ENCODE measurements around the gene SPTBN2.
A peak's percentile ranks its signal among the peaks of the same experiment; 100 is the strongest.
"Not testable (repeated sequence)": the region's sequence is repeated elsewhere in the genome, so short reads cannot be mapped to it uniquely, and the experiment has no call there.

Gene SPTBN2

DNA sequence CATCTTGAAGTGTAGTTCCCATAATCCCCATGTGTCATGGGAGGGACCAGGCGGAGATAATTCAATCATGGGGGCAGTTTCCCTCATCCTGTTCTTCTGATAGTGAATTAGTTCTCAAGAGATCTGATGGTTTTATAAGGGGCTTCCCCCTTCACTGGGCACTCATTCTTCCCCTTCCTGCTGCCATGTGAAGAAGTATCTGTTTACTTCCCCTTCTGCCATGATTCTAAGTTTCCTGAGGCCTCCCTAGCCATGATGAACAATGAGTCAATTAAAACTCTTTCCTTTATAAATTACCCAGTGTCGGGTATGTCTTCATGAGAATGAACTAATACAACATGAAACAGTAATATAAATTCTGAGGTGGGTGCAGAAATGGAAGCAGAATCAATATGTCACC lies 12.1 kb upstream of the SPTBN2 start:
- no peak for ATAC-seq (replicated peaks; ENCODE audit: extremely low read depth, poor library complexity, severe bottlenecking)
- Mint-ChIP-seq H3K4me1 (peaks cover 6% of the 10 kb centered on the region), H3K27me3 (peaks cover 9% of the 10 kb centered on the region), H3K4me3 (no peak overlapping the region), H3K36me3 (ENCODE audit: insufficient read depth) (peaks cover 7% of the 10 kb centered on the region), H3K9me3 (peaks cover 4% of the 10 kb centered on the region), H3K27ac (ENCODE audit: low read depth) (no peak overlapping the region)
- DNase-seq (ENCODE audit: low spot score in 2 of 2) = no peak

DNA sequence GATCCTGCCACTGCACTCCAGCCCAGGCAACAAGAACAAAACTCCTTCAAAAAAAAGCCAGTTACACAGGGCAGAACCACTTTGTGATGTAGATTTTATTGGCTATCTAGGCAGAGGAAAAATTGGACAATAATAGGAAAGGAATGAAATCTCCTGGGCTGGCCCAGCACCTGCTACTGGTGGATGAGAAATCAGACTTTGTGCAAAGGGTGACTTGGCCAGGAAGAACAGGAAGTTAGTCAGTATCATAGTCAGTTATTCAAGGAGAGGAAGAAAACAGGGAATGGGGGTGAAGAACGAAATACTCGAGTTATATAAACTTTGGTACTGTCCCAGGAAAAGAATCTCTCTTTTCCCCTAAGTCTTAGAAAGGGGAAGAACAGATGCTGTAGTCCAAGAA lies 11.0 kb upstream of the SPTBN2 start:
- DNase-seq (ENCODE audit: low spot score in 2 of 2) = no peak
- H3K9me3 Mint-ChIP-seq = peaks cover 4% of the 10 kb centered on the region

DNA sequence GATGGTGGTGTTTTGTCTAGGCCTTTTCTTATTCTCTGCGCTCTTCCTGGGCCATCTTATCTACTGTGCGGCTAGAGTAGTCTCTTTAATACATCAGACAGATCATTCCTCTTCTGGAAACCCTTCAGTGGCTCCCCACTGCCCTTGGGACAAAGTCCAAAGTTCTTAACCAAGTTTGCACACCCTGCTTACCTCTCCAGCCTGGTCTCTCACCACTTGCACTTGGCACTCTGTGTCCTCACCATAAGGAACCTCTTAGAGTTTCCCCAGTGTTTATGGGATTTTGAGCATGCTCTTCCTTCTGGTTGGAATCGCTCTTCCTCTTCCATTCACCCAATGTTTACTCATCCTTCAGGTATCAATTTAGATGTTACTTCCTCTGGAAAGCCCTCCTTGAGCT lies 5.2 kb upstream of the SPTBN2 start:
- Mint-ChIP-seq H3K4me1 (no peaks in the 10 kb centered on the region), H3K36me3 (ENCODE audit: insufficient read depth) (no peaks in the 10 kb centered on the region)

More for the DNA sequence above, 11.0 kb upstream of the SPTBN2 start:
- no peak overlapping the region for H3K4me3 Mint-ChIP-seq
- peaks cover 5% of the 10 kb centered on the region for H3K4me1 Mint-ChIP-seq
- H3K27me3 Mint-ChIP-seq = peaks cover 9% of the 10 kb centered on the region
- H3K27ac Mint-ChIP-seq (ENCODE audit: low read depth) = no peak overlapping the region
- no peak for ATAC-seq (replicated peaks; ENCODE audit: extremely low read depth, poor library complexity, severe bottlenecking)
- peaks cover 7% of the 10 kb centered on the region for H3K36me3 Mint-ChIP-seq (ENCODE audit: insufficient read depth)

DNA sequence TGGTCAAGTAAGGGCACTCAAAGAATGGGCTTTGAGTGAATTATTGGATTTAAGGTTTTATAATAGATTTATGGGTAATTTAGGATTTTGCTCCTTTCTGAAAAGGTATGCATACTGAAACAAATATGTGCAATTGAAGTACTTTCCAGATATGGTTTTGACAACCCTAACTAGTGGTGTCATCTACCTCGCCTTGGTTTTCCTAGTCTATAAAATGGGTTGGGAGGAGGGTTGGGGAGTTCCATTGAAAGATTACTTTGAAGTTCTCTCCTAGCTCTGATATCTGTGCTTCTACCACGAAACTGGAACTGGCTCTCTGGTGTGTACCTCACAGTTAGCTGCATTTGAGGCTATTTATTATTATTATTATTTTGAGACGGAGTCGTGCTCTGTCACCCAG lies 431 bp upstream of the SPTBN2 start:
- H3K36me3 Mint-ChIP-seq (ENCODE audit: insufficient read depth) = peaks cover 3% of the 10 kb centered on the region
- H3K9me3 Mint-ChIP-seq = no peaks in the 10 kb centered on the region
- H3K4me1 Mint-ChIP-seq = peaks cover 16% of the 10 kb centered on the region
- no peak for DNase-seq (ENCODE audit: low spot score in 2 of 2)
- no peak overlapping the region for H3K4me3 Mint-ChIP-seq
- H3K27me3 Mint-ChIP-seq = peaks cover 78% of the 10 kb centered on the region
- no peak for ATAC-seq (replicated peaks; ENCODE audit: extremely low read depth, poor library complexity, severe bottlenecking)
- H3K27ac Mint-ChIP-seq (ENCODE audit: low read depth) = no peak overlapping the region

More for the DNA sequence above, 5.2 kb upstream of the SPTBN2 start:
- H3K27ac Mint-ChIP-seq (ENCODE audit: low read depth) = no peak overlapping the region
- no peaks in the 10 kb centered on the region for H3K9me3 Mint-ChIP-seq
- H3K4me3 Mint-ChIP-seq = no peak overlapping the region
- ATAC-seq (replicated peaks; ENCODE audit: extremely low read depth, poor library complexity, severe bottlenecking) (no peak), DNase-seq (ENCODE audit: low spot score in 2 of 2) (no peak)
- H3K27me3 Mint-ChIP-seq = peaks cover 53% of the 10 kb centered on the region

DNA sequence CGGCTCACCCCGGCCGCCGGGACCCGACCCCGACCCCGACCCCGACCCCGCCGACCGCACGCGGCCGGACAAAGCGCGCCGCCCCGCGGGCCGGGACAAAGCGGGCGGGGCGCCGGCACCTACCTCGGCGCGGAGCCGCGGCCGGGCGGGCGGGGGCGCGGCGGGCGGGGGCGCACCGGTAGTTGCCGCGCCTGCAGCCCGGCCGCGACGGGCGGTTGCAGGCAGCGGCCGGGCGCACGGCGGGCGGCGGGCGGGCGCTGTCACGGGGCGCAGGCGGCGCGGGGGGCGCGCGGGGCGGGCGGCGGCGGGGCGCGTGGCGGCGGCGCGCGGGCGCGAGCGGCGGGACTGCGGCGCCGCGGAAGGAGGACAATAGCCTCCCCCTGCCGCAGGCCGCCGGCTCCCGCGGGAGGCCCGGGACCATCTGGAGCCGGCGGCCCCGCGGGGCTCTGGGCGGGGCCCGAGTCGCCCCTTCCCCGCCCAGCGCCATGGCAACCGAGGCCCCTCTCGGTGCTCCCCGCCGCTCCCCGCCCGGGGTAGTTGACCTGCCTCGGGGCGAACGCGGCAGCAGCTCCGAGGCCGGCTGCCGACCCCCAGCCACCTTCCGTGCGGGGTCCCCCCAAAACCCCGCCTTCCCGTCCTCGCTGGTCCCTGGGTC lies 851 bp downstream of the SPTBN2 start:
- peak overlapping the region; percentile 68 for H3K27ac Mint-ChIP-seq (ENCODE audit: low read depth)
- DNase-seq (ENCODE audit: low spot score in 2 of 2) (no peak), ATAC-seq (replicated peaks; ENCODE audit: extremely low read depth, poor library complexity, severe bottlenecking) (no peak)
- H3K36me3 Mint-ChIP-seq (ENCODE audit: insufficient read depth) = peaks cover 3% of the 10 kb centered on the region
- H3K9me3 Mint-ChIP-seq = no peaks in the 10 kb centered on the region
- H3K27me3 Mint-ChIP-seq = peaks cover 65% of the 10 kb centered on the region
- peak overlapping the region; percentile 77 for H3K4me3 Mint-ChIP-seq
- peaks cover 16% of the 10 kb centered on the region for H3K4me1 Mint-ChIP-seq

DNA sequence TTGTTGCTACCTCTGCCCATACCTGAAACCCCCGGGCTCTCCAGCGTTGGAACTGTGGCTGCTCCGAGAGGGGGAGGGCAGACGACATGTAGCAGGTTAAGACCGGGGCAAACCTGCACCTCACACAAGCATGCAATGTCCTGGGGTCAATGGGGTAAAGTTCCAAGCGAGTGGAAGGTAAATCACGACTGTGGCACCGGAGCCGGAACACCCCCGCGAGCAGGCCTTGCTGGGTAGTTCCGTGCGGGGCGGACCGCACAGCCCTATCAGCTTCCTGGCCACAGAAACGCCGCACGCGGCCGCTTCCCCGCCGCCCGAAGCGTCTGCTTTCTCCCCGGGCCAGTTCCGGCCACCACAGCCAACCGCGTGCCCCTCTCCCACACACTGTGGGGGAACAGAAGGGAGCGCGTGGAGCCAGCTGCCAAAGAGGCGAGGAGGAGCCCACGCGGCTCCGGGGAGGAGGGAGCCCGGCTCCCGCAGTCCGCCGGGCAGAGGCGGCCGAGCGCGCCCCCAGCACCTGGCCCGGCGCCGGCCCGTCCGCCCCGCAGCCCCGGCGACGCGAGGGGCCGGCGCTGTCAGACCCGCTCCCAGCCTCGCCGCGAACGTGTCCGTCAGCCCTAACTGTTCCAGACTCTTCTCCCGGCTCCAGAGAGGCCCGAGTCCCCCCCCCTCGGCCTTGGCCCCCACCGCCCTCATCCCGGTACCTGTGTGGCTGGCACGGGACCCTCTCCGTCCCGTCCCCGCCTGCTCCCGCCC lies 1.6 kb downstream of the SPTBN2 start:
- H3K4me1 Mint-ChIP-seq = peaks cover 16% of the 10 kb centered on the region
- DNase-seq (ENCODE audit: low spot score in 2 of 2) (no peak), ATAC-seq (replicated peaks; ENCODE audit: extremely low read depth, poor library complexity, severe bottlenecking) (peak; percentile 28)
- H3K27me3 Mint-ChIP-seq = peaks cover 58% of the 10 kb centered on the region
- H3K36me3 Mint-ChIP-seq (ENCODE audit: insufficient read depth) = peaks cover 3% of the 10 kb centered on the region
- no peak overlapping the region for H3K27ac Mint-ChIP-seq (ENCODE audit: low read depth)
- H3K9me3 Mint-ChIP-seq = no peaks in the 10 kb centered on the region
- H3K4me3 Mint-ChIP-seq = peak overlapping the region; percentile 42

DNA sequence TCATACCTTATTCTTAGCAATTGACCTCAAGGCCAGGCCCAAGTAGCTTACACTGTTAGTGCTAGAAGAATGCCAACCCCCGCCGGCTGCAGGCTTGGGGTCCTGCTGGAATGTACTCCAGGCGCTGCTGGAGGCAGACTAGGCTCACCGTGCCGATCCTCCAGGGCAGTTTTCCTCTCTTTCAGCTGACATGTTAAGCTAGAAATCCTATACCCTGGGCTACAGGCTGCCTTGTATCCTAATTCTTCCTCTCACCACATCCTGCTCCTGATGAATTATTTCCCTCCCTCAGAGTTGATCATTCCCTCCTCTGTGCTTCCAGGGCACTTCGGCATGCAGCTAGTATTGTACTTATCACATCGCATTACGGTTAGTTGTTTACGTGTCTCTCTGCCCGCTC lies 3.4 kb downstream of the SPTBN2 start:
- no peaks in the 10 kb centered on the region for H3K9me3 Mint-ChIP-seq
- no peak overlapping the region for H3K27ac Mint-ChIP-seq (ENCODE audit: low read depth)
- ATAC-seq (replicated peaks; ENCODE audit: extremely low read depth, poor library complexity, severe bottlenecking) (no peak), DNase-seq (ENCODE audit: low spot score in 2 of 2) (no peak)
- no peak overlapping the region for H3K4me3 Mint-ChIP-seq
- H3K36me3 Mint-ChIP-seq (ENCODE audit: insufficient read depth) = peaks cover 3% of the 10 kb centered on the region
- peaks cover 16% of the 10 kb centered on the region for H3K4me1 Mint-ChIP-seq
- H3K27me3 Mint-ChIP-seq = peaks cover 51% of the 10 kb centered on the region

DNA sequence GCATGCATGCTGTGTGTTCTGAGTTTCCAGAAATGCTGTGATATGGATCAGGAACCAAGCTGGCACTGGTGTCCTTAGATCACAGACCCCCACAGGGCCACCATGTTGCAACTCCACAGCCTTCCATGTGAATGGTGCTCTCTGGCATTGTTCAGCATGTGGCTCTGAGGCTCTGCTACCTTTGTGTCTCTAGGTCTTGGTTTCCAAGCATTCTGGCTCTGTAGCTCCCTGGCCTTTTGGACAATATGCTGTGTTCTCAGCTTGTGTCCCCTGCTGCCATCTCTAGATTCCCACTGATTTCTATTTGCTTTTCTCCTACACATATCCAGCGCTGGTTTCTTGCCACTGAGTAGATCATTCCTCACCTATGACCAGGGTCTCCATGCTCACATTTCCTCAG lies 3.9 kb downstream of the SPTBN2 start:
- Mint-ChIP-seq H3K36me3 (ENCODE audit: insufficient read depth) (peaks cover 3% of the 10 kb centered on the region), H3K4me1 (peaks cover 16% of the 10 kb centered on the region), H3K27ac (ENCODE audit: low read depth) (no peak overlapping the region), H3K9me3 (no peaks in the 10 kb centered on the region), H3K4me3 (no peak overlapping the region), H3K27me3 (peaks cover 56% of the 10 kb centered on the region)
- no peak for ATAC-seq (replicated peaks; ENCODE audit: extremely low read depth, poor library complexity, severe bottlenecking)
- no peak for DNase-seq (ENCODE audit: low spot score in 2 of 2)

DNA sequence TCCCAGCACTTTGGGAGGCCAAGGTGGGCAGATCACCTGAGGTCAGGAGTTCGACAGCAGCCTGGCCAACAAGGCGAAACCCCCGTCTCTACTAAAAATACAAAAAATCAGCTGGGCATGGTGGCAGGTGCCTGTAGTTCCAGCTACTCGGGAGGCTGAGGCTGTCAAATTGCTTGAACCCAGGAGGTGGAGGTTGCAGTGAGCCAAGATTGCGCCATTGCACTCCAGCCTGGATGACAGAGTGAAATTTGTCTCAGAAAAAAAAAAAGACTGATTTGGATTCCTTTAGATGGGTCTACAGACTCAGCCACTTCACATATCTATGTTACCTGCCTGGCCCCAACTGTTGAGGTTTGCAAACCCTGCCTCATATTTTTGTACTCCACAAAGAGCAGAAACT lies 4.8 kb downstream of the SPTBN2 start:
- not testable (repeated sequence) for H3K4me3 Mint-ChIP-seq; ATAC-seq (replicated peaks; ENCODE audit: extremely low read depth, poor library complexity, severe bottlenecking); DNase-seq (ENCODE audit: low spot score in 2 of 2); H3K27ac Mint-ChIP-seq (ENCODE audit: low read depth); H3K36me3 Mint-ChIP-seq (ENCODE audit: insufficient read depth); H3K9me3 Mint-ChIP-seq
- Mint-ChIP-seq H3K27me3 (peaks cover 61% of the 10 kb centered on the region), H3K4me1 (peaks cover 16% of the 10 kb centered on the region)

DNA sequence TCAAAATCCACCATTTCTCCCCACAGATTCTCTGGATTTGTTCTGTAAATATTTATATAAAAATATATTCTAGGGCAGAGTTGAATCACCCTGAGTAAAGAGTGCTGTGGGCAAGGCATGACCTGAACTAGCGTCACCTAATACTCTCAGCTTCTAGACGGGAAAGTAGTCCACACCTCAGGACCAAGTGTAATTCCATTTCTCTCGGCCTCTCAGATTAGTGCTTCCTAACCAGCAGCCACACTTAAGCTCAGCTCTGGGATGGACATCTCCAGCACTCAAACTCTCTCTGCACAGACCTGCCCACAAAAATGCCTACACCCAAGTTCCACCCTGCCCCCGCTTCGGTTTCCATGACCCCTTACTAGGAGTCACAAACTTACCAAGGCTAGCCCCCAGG lies 5.3 kb downstream of the SPTBN2 start:
- Mint-ChIP-seq H3K27ac (ENCODE audit: low read depth) (no peak overlapping the region), H3K4me1 (peaks cover 13% of the 10 kb centered on the region), H3K36me3 (ENCODE audit: insufficient read depth) (peaks cover 3% of the 10 kb centered on the region), H3K27me3 (peaks cover 61% of the 10 kb centered on the region), H3K9me3 (no peaks in the 10 kb centered on the region), H3K4me3 (no peak overlapping the region)
- DNase-seq (ENCODE audit: low spot score in 2 of 2) = no peak
- ATAC-seq (replicated peaks; ENCODE audit: extremely low read depth, poor library complexity, severe bottlenecking) = no peak

DNA sequence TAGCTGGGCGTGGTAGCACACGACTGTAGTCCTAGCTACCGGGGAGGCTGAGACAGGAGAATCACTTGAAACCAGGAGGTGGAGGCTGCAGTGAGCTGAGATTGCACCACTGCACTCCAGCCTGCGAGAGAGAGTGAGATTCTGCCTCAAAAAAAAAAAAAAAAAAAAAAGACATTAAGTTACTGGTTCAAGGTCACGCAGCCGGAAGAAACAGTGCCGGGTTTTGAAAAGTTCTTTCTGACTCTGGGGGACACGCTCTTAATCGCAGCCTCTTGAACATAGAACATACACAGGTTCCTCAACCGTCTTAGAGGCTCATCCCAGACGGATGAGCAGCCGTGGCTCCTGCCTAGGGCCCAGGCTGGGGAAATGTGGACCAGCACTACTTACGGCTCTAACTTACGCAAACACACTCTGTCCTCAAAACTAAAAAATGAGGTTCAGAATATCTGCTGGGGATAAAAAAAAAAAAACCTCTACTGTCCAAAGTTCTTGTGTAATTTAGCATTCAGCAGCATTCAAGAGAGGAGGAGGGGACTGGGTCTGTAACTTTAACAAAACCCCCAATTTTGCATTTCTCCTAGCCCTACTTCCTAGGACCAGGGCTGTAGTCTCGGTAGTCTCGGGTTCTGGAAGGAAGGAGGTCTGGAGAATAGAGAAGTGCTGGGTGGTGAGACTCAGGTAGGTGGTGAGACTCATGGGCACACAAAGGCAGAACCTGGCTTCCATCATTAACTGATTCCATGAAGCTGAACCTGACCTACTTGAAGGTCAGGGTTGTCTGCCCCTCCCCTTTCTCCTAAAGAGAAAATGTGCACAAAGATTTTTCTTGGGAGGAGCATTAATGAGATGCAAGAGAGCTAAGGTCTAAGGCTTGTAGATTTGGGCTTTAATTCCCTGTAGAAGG lies 6.0 kb downstream of the SPTBN2 start:
- Mint-ChIP-seq H3K36me3 (ENCODE audit: insufficient read depth) (peaks cover 3% of the 10 kb centered on the region), H3K9me3 (no peaks in the 10 kb centered on the region), H3K27ac (ENCODE audit: low read depth) (no peak overlapping the region), H3K4me1 (peaks cover 10% of the 10 kb centered on the region), H3K4me3 (no peak overlapping the region), H3K27me3 (peaks cover 63% of the 10 kb centered on the region)
- ATAC-seq (replicated peaks; ENCODE audit: extremely low read depth, poor library complexity, severe bottlenecking) (no peak), DNase-seq (ENCODE audit: low spot score in 2 of 2) (no peak)

DNA sequence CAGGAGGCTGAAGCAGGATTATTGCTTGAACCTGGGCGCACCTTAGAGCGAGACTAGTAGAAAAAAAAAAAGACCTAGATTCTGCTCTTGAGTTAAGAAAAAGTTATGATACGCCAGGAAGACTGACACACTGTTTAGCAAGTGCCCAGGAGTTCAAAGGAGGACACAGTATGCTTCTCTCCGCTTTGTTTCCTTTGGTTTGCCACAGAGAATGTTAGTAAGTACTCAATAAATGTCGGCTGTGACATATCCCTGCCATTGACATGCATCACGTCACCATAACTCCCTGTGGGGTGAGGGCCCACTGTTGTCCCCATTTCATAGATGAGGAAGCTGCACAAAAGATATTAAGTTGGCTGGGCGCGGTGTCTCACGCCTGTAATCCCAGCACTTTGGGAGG lies 7.1 kb downstream of the SPTBN2 start:
- Mint-ChIP-seq H3K9me3 (no peaks in the 10 kb centered on the region), H3K27me3 (peaks cover 66% of the 10 kb centered on the region), H3K36me3 (ENCODE audit: insufficient read depth) (no peaks in the 10 kb centered on the region), H3K4me1 (peaks cover 6% of the 10 kb centered on the region), H3K27ac (ENCODE audit: low read depth) (no peak overlapping the region), H3K4me3 (no peak overlapping the region)
- ATAC-seq (replicated peaks; ENCODE audit: extremely low read depth, poor library complexity, severe bottlenecking) (no peak), DNase-seq (ENCODE audit: low spot score in 2 of 2) (no peak)

Measured in central memory CD8-positive, alpha-beta T cell (primary cell).